ENCODE data around the gene EDEM2.

Gene EDEM2

GRCh38 chr20:35101620-35102019 is 45.5 kb downstream of the EDEM2 start:
- POLR2A ChIA-PET, result no interaction called here
- TF ChIP-seq ZNF384 (IDR thresholded peaks at IDR 0.05), result no peak
- TF ChIP-seq SUZ12 (IDR thresholded peaks at IDR 0.05), result no peak
- no peak for TF ChIP-seq L3MBTL2 (conservative IDR thresholded peaks at IDR 0.05)
- no peak for TF ChIP-seq HDGF (IDR thresholded peaks at IDR 0.05; ENCODE audit: borderline replicate concordance)
- TF ChIP-seq FOXA1 (IDR thresholded peaks at IDR 0.05), result no peak
- no peak for TF ChIP-seq ELF4 (IDR thresholded peaks at IDR 0.05)
- no peak for TF ChIP-seq TARDBP (IDR thresholded peaks at IDR 0.05)
- TF ChIP-seq FOXM1 (IDR thresholded peaks at IDR 0.05; ENCODE audit: borderline replicate concordance), result no peak
- CTCF ChIA-PET, result interaction anchor here (0.6 kb wide), 1 partner anchor 151 kb away, joined by 3 read pairs; no protein-coding TSS in a partner anchor
- DNase-seq (ENCODE audit: extremely low spot score), result no peak

- TF ChIP-seq BHLHE40 (IDR thresholded peaks at IDR 0.05; ENCODE audit: borderline replicate concordance) (no peak), ARNT (IDR thresholded peaks at IDR 0.05) (no peak), CTBP1 (IDR thresholded peaks at IDR 0.05; ENCODE audit: borderline replicate concordance) (peak; percentile 29; the same call in 1 of the 2 replicates), FOXK2 (IDR thresholded peaks at IDR 0.05) (no peak), L3MBTL2 (conservative IDR thresholded peaks at IDR 0.05) (no peak; the same call in 1 of the 2 replicates), SP1 (IDR thresholded peaks at IDR 0.05) (no peak)
- ChIA-PET CTCF (interaction anchor here (0.6 kb wide), 1 partner anchor 225 kb away, joined by 3 read pairs; no protein-coding TSS in a partner anchor), POLR2A (interaction anchor here (0.7 kb wide), 1 partner anchor 116 kb away, joined by 3 read pairs; no protein-coding TSS in a partner anchor)
- no peak for DNase-seq (ENCODE audit: extremely low spot score)
These were observed 53.8 kb downstream of the EDEM2 start for GRCh38 chr20:35093267-35093884.

- DNase-seq (ENCODE audit: extremely low spot score), result peak; percentile 88
- ChIA-PET POLR2A (interaction anchor here (0.6 kb wide), 1 partner anchor 29 kb away, joined by 5 read pairs; no protein-coding TSS in a partner anchor), CTCF (interaction anchor here (0.6 kb wide), 1 partner anchor 17 kb away, joined by 4 read pairs; no protein-coding TSS in a partner anchor)
- TF ChIP-seq LEF1 (IDR thresholded peaks at IDR 0.05; ENCODE audit: borderline replicate concordance) (no peak), SUZ12 (IDR thresholded peaks at IDR 0.05) (no peak), TARDBP (IDR thresholded peaks at IDR 0.05) (no peak), PKNOX1 (IDR thresholded peaks at IDR 0.05) (no peak), ZNF384 (IDR thresholded peaks at IDR 0.05) (no peak), ELF4 (IDR thresholded peaks at IDR 0.05) (peak; percentile 47; the same call in 1 of the 2 replicates), CTBP1 (IDR thresholded peaks at IDR 0.05; ENCODE audit: borderline replicate concordance) (no peak), FOXM1 (IDR thresholded peaks at IDR 0.05; ENCODE audit: borderline replicate concordance) (no peak), FOXA1 (IDR thresholded peaks at IDR 0.05) (no peak), HDGF (IDR thresholded peaks at IDR 0.05; ENCODE audit: borderline replicate concordance) (no peak), L3MBTL2 (conservative IDR thresholded peaks at IDR 0.05) (peak; percentile 98), NFRKB (IDR thresholded peaks at IDR 0.05) (no peak), BHLHE40 (IDR thresholded peaks at IDR 0.05; ENCODE audit: borderline replicate concordance) (no peak), FOXK2 (IDR thresholded peaks at IDR 0.05) (no peak)
These were observed 54.4 kb downstream of the EDEM2 start, which contains the start of gene TRPC4AP for GRCh38 chr20:35092524-35093266. TRPC4AP (minus strand) TSS chr20:35092807; CDS start chr20:35092781, 26 bp downstream.

- DNase-seq (ENCODE audit: extremely low spot score), result peak; percentile 51
- POLR2A ChIA-PET, result interaction anchor here (0.6 kb wide), 1 partner anchor 28 kb away, joined by 5 read pairs; no protein-coding TSS in a partner anchor
- CTCF ChIA-PET, result interaction anchor here (0.6 kb wide), 1 partner anchor 16 kb away, joined by 4 read pairs; no protein-coding TSS in a partner anchor
- TF ChIP-seq FOXM1 (IDR thresholded peaks at IDR 0.05; ENCODE audit: borderline replicate concordance), result no peak
- TF ChIP-seq SP1 (IDR thresholded peaks at IDR 0.05), result no peak
- no peak for TF ChIP-seq L3MBTL2 (conservative IDR thresholded peaks at IDR 0.05)
- no peak for TF ChIP-seq NFRKB (IDR thresholded peaks at IDR 0.05)
- no peak for TF ChIP-seq CTBP1 (IDR thresholded peaks at IDR 0.05; ENCODE audit: borderline replicate concordance)
- TF ChIP-seq HDGF (IDR thresholded peaks at IDR 0.05; ENCODE audit: borderline replicate concordance), result no peak
- no peak for TF ChIP-seq LEF1 (IDR thresholded peaks at IDR 0.05; ENCODE audit: borderline replicate concordance)
- TF ChIP-seq BHLHE40 (IDR thresholded peaks at IDR 0.05; ENCODE audit: borderline replicate concordance), result no peak
- TF ChIP-seq ELF4 (IDR thresholded peaks at IDR 0.05), result no peak
- TF ChIP-seq TARDBP (IDR thresholded peaks at IDR 0.05), result no peak
- TF ChIP-seq SUZ12 (IDR thresholded peaks at IDR 0.05), result no peak
- no peak for TF ChIP-seq PKNOX1 (IDR thresholded peaks at IDR 0.05)
- no peak for TF ChIP-seq ARNT (IDR thresholded peaks at IDR 0.05)
- no peak for TF ChIP-seq FOXA1 (IDR thresholded peaks at IDR 0.05)
- TF ChIP-seq FOXK2 (IDR thresholded peaks at IDR 0.05), result no peak
These were observed 55.2 kb downstream of the EDEM2 start for GRCh38 chr20:35091816-35092523.

- no peak for DNase-seq (ENCODE audit: extremely low spot score)
- CTCF ChIA-PET, result no interaction called here
These were observed 58.6 kb downstream of the EDEM2 start for GRCh38 chr20:35088231-35089145.

More at GRCh38 chr20:35088231-35089145, 58.6 kb downstream of the EDEM2 start:
- POLR2A ChIA-PET, result no interaction called here
- TF ChIP-seq ELF4 (IDR thresholded peaks at IDR 0.05), result no peak
- TF ChIP-seq LEF1 (IDR thresholded peaks at IDR 0.05; ENCODE audit: borderline replicate concordance), result no peak
- TF ChIP-seq HDGF (IDR thresholded peaks at IDR 0.05; ENCODE audit: borderline replicate concordance), result no peak
- no peak for TF ChIP-seq FOXA1 (IDR thresholded peaks at IDR 0.05)
- no peak for TF ChIP-seq PKNOX1 (IDR thresholded peaks at IDR 0.05)
- TF ChIP-seq SP1 (IDR thresholded peaks at IDR 0.05), result no peak

Data from HEK293T (cell line).